CD4-positive, CD25-positive, alpha-beta regulatory T cell (primary cell): ENCODE data around the gene MBNL1. TPM values are rescaled to one million over a fixed set of nuclear protein-coding genes. Genes with fewer than 3 reads are reported as not detected.

Experiments used
- ATAC-seq, 2 donors: fragments of 150-1000 bp; cut with Tn5 transposase; one replicate each; pipeline ENCODE4 v1.10.0; 2021; ENCODE audit warnings: low read depth in 2 of 2, moderate number of reproducible peaks in 2 of 2, moderate library complexity in 1 of 2
- DNase-seq, 3 donors: peaks; one replicate each; pipeline versions ENCODE4 v3.0.0 to v3.0.0-alpha.2; 2012 to 2022; ENCODE audit warnings: mixed read lengths in 1 of 3
- H3K27ac ChIP-seq: one replicate; pipeline ENCODE4 v1.7.0; 2013; ENCODE audit warnings: mild to moderate bottlenecking, low read length; ENCODE audit not compliant: insufficient read depth, poor library complexity, severe bottlenecking
- H3K27me3 ChIP-seq: one replicate; pipeline ENCODE4 v1.7.0; 2013; ENCODE audit warnings: low read length; ENCODE audit not compliant: control insufficient read depth, insufficient read depth
- H3K36me3 ChIP-seq: one replicate; pipeline ENCODE4 v1.7.0; 2013; ENCODE audit warnings: mild to moderate bottlenecking, low read length, moderate library complexity; ENCODE audit not compliant: control insufficient read depth, insufficient read depth
- H3K4me1 ChIP-seq: 2 replicates; pipeline ENCODE4 v1.7.0; 2013; ENCODE audit warnings: mild to moderate bottlenecking, low read length; ENCODE audit not compliant: insufficient read depth, control insufficient read depth, poor library complexity, severe bottlenecking
- H3K4me3 ChIP-seq: one replicate; pipeline ENCODE4 v1.7.0; 2013; ENCODE audit warnings: low read depth, mild to moderate bottlenecking, low read length, moderate library complexity
- H3K9me3 ChIP-seq, 2 experiments: 1 replicate in 1 of 2; 2 replicates in 1 of 2; pipeline ENCODE4 v1.7.0; 2013; ENCODE audit warnings: low read length in 2 of 2, mild to moderate bottlenecking in 1 of 2, moderate library complexity in 1 of 2; ENCODE audit not compliant: control insufficient read depth in 2 of 2
- H3K27ac Mint-ChIP-seq, 3 donors: one replicate each; pipeline ENCODE4 v1.8.0; 2020 to 2022; ENCODE audit warnings: mild to moderate bottlenecking in 3 of 3, mixed read lengths in 3 of 3, moderate library complexity in 2 of 3
- H3K27me3 Mint-ChIP-seq: one replicate; pipeline ENCODE4 v1.8.0; 2022; ENCODE audit warnings: mild to moderate bottlenecking, mixed read lengths
- H3K36me3 Mint-ChIP-seq: one replicate; pipeline ENCODE4 v1.8.0; 2020; ENCODE audit warnings: mixed read lengths
- H3K4me1 Mint-ChIP-seq, 4 donors: one replicate each; pipeline ENCODE4 v1.8.0; 2020 to 2022; ENCODE audit warnings: mixed read lengths in 4 of 4, mild to moderate bottlenecking in 1 of 4
- H3K4me3 Mint-ChIP-seq, 4 donors: one replicate each; pipeline ENCODE4 v1.8.0; 2020 to 2022; ENCODE audit warnings: mild to moderate bottlenecking in 4 of 4, mixed read lengths in 4 of 4, moderate library complexity in 3 of 4
- H3K9me3 Mint-ChIP-seq, 7 donors: one replicate each; pipeline ENCODE4 v1.8.0; 2020 to 2022; ENCODE audit warnings: mixed read lengths in 7 of 7, mild to moderate bottlenecking in 3 of 7, moderate library complexity in 2 of 7
- polyA plus RNA-seq, 4 donors: library from polyadenylated mRNA; unstranded; fragments of 300-500 nt; fragmentation: Illumina TruSeq; gene quantifications; one replicate each; pipeline ENCODE4 v1.2.3, GENCODE V29; 2021
- total RNA-seq: library from RNA; stranded (reverse); gene quantifications from one replicate; pipeline ENCODE4 v1.2.3, GENCODE V29; 2022

The MBNL1 gene
- total and polyA plus RNA-seq, 5 donors from 2014 or later, result 221 to 726 (median 252) TPM

DNA sequence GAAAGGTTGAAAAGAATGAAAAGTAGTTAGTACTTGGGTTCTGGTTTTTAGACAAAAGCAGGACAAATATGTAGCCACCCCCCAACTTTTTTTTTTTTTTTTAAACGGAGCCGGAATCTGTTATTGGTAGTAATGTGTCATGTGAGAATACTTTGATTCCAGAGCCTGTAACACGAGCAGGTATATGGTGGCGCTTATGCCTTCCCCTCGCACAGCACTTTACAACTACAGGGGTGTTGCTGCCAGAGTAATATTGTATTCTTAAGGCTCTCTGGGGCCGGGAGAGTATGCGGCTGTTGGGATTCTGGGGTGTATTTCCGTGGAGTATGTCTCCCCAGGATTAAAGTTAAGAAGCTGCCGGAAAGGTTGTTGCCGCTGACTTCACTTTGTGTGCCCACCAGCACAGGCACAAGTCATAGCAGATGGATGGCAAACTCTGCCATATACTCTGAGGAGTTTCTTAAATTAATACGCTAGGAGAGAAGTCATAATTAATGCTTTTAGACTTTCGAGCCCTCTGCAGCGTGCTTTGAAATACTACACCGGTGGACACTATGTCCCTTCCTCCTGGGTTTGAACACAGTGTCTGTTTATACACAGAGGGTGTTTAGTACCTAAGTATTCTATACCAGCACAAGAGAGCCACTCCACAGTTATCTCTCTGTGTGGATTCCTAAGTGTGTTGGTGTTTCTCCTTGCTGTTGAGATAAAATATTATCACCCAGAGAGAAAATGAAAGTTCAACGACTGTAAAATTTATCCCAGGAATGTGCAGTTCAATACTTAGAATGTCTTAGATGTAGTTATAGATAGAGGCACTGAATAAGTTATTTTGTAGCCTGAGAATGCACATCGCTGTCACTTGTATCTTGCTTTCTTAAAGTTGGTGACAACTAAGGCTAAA, 1.4 kb downstream of the MBNL1 start:
- peak overlapping the region; percentile 97 for H3K27ac ChIP-seq
- H3K9me3 Mint-ChIP-seq, result no peaks in the 10 kb centered on the region
- DNase-seq (peak in 2 of 3 donors; percentile 45 to 62), ATAC-seq (peak; percentile 33 to 40)
- H3K4me1 Mint-ChIP-seq, result peaks cover 30 to 79% (median 56%) of the 10 kb centered on the region in 4 donors
- H3K36me3 ChIP-seq, result no peaks in the 10 kb centered on the region
- H3K9me3 ChIP-seq, result no peaks in the 10 kb centered on the region
- H3K4me3 ChIP-seq, result peak overlapping the region; percentile 100
- H3K27me3 Mint-ChIP-seq, result peaks cover 13% of the 10 kb centered on the region
- H3K4me1 ChIP-seq, result peaks cover 58% of the 10 kb centered on the region
- H3K27ac Mint-ChIP-seq, result peak overlapping the region; percentile 97 to 98 (median 98)
- no peaks in the 10 kb centered on the region for H3K27me3 ChIP-seq
- H3K36me3 Mint-ChIP-seq, result peaks cover 22% of the 10 kb centered on the region
- H3K4me3 Mint-ChIP-seq, result peak overlapping the region; percentile 94 to 100 (median 96)

GRCh38 chr3:152270937-152271336, 2.2 kb downstream of the MBNL1 start:
- DNase-seq, result peak in 1 of 3 donors; percentile 47
- H3K27me3 ChIP-seq, result no peaks in the 10 kb centered on the region
- Mint-ChIP-seq H3K9me3 (no peaks in the 10 kb centered on the region), H3K4me1 (peaks cover 31 to 79% (median 54%) of the 10 kb centered on the region in 4 donors), H3K36me3 (peaks cover 22% of the 10 kb centered on the region), H3K4me3 (peak overlapping the region; percentile 94 to 100 (median 96)), H3K27ac (peak overlapping the region; percentile 92 to 98 (median 97)), H3K27me3 (peaks cover 13% of the 10 kb centered on the region)
- H3K4me3 ChIP-seq, result peak overlapping the region; percentile 100
- H3K36me3 ChIP-seq, result no peaks in the 10 kb centered on the region
- no peak for ATAC-seq
- no peaks in the 10 kb centered on the region for H3K9me3 ChIP-seq
- peaks cover 67% of the 10 kb centered on the region for H3K4me1 ChIP-seq
- peak overlapping the region; percentile 97 for H3K27ac ChIP-seq

DNA sequence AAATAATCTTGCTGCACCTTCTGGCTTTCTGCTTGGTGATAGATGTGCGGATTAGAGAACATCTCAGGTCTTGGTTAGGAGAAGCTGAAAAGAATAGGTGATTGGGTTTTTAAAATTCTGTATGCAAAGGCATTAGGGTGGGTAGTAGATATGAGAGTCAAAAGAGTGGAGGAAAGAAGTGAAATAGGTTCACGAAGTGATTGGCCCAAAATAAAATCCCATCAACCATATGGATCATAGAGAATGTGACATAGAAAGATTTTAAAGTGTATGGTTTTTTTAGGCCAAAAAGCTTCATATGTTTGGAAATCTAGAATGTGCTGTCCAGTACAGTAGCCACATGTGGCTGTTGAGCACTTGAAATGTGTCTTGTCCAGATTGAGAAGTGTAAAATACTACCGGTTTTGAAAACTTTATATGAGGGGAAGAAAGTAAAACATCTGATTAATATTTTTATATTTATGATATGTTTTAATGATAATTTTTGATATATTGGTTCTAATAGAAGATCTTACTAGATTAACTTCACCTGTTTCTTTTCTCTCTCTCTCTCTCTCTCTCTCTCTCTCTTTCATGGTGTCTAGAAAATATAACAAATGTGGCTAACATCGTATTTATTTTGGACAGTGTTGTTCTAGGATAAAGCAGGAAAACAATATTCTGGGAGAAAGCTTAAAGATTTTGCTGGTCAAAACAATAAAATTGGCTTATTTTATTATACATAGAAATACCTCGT, 2.9 kb downstream of the MBNL1 start:
- Histone ChIP-seq H3K4me1 (peaks cover 69% of the 10 kb centered on the region), H3K36me3 (no peaks in the 10 kb centered on the region), H3K9me3 (no peaks in the 10 kb centered on the region), H3K27me3 (no peaks in the 10 kb centered on the region), H3K27ac (peak overlapping the region; percentile 97), H3K4me3 (peak overlapping the region; percentile 100)
- Mint-ChIP-seq H3K27me3 (peaks cover 13% of the 10 kb centered on the region), H3K4me3 (peak overlapping the region; percentile 94 to 100 (median 96)), H3K36me3 (peaks cover 22% of the 10 kb centered on the region), H3K27ac (peak overlapping the region; percentile 93 to 98 (median 97)), H3K9me3 (no peaks in the 10 kb centered on the region), H3K4me1 (peaks cover 34 to 79% (median 53%) of the 10 kb centered on the region in 4 donors)
- ATAC-seq, result no peak
- DNase-seq, result no peak

- ATAC-seq (no peak), DNase-seq (peak in 1 of 3 donors; percentile 45)
- peaks cover 69% of the 10 kb centered on the region for H3K4me1 ChIP-seq
- H3K27ac ChIP-seq, result peak overlapping the region; percentile 97
- no peaks in the 10 kb centered on the region for H3K9me3 ChIP-seq
- peak overlapping the region; percentile 89 to 96 (median 95) for H3K4me3 Mint-ChIP-seq
- peaks cover 9% of the 10 kb centered on the region for H3K27me3 Mint-ChIP-seq
- peaks cover 33 to 76% (median 49%) of the 10 kb centered on the region in 4 donors for H3K4me1 Mint-ChIP-seq
- H3K9me3 Mint-ChIP-seq, result no peaks in the 10 kb centered on the region
- peak overlapping the region; percentile 100 for H3K4me3 ChIP-seq
- H3K27me3 ChIP-seq, result no peaks in the 10 kb centered on the region
- peak overlapping the region; percentile 63 to 97 (median 85) for H3K27ac Mint-ChIP-seq
- peaks cover 22% of the 10 kb centered on the region for H3K36me3 Mint-ChIP-seq
- H3K36me3 ChIP-seq, result no peaks in the 10 kb centered on the region
Observed at GRCh38 chr3:152272771-152273242, 4.1 kb downstream of the MBNL1 start.

GRCh38 chr3:152276681-152277080, 8.0 kb downstream of the MBNL1 start:
- Mint-ChIP-seq H3K9me3 (no peaks in the 10 kb centered on the region), H3K27ac (peak overlapping the region; percentile 27 to 90 (median 88)), H3K36me3 (peaks cover 9% of the 10 kb centered on the region), H3K4me3 (peak overlapping the region; percentile 71 to 83 (median 73)), H3K27me3 (no peaks in the 10 kb centered on the region), H3K4me1 (peaks cover 56 to 82% (median 72%) of the 10 kb centered on the region in 4 donors)
- H3K36me3 ChIP-seq, result no peaks in the 10 kb centered on the region
- H3K27ac ChIP-seq, result peak overlapping the region; percentile 97
- H3K9me3 ChIP-seq, result no peaks in the 10 kb centered on the region
- DNase-seq (no peak), ATAC-seq (peak in 1 of 2 donors; percentile 31)
- H3K4me1 ChIP-seq, result peaks cover 95% of the 10 kb centered on the region
- H3K27me3 ChIP-seq, result no peaks in the 10 kb centered on the region
- H3K4me3 ChIP-seq, result peak overlapping the region; percentile 100

- H3K9me3 Mint-ChIP-seq, result no peaks in the 10 kb centered on the region
Observed at GRCh38 chr3:152277198-152277597, 8.5 kb downstream of the MBNL1 start.

GRCh38 chr3:152278756-152279427, 10.2 kb downstream of the MBNL1 start:
- Histone ChIP-seq H3K9me3 (no peaks in the 10 kb centered on the region), H3K4me3 (peak overlapping the region; percentile 100), H3K4me1 (peaks cover 99% of the 10 kb centered on the region), H3K27ac (peak overlapping the region; percentile 74), H3K27me3 (no peaks in the 10 kb centered on the region), H3K36me3 (no peaks in the 10 kb centered on the region)
- H3K4me1 Mint-ChIP-seq, result peaks cover 60 to 83% (median 70%) of the 10 kb centered on the region in 4 donors
- ATAC-seq (no peak), DNase-seq (no peak)
- H3K36me3 Mint-ChIP-seq, result peaks cover 3% of the 10 kb centered on the region
- peak overlapping the region; percentile 70 to 99 (median 88) for H3K27ac Mint-ChIP-seq
- H3K9me3 Mint-ChIP-seq, result no peaks in the 10 kb centered on the region
- peak overlapping the region; percentile 45 to 85 (median 72) for H3K4me3 Mint-ChIP-seq
- no peaks in the 10 kb centered on the region for H3K27me3 Mint-ChIP-seq

More at GRCh38 chr3:152277198-152277597, 8.5 kb downstream of the MBNL1 start:
- H3K27ac Mint-ChIP-seq, result peak overlapping the region in 2 of 3 donors; percentile 35 to 88
- Histone ChIP-seq H3K9me3 (no peaks in the 10 kb centered on the region), H3K27ac (peak overlapping the region; percentile 97), H3K4me3 (peak overlapping the region; percentile 100), H3K27me3 (no peaks in the 10 kb centered on the region), H3K4me1 (peaks cover 96% of the 10 kb centered on the region), H3K36me3 (no peaks in the 10 kb centered on the region)
- peaks cover 55 to 82% (median 71%) of the 10 kb centered on the region in 4 donors for H3K4me1 Mint-ChIP-seq
- ATAC-seq (no peak), DNase-seq (no peak)
- H3K27me3 Mint-ChIP-seq, result no peaks in the 10 kb centered on the region
- H3K4me3 Mint-ChIP-seq, result peak overlapping the region; percentile 45 to 83 (median 68)
- peaks cover 9% of the 10 kb centered on the region for H3K36me3 Mint-ChIP-seq
